BLaER1 treated with 17β-estradiol and CSF1 and Interleukin-3, amounts not matched to agents 10 nM and 100 nM (cell line): ENCODE results near the gene PLEKHG1.

ENCODE experiments used
- H3K27ac ChIP-seq, 11 experiments: shearing (Covaris generic); formaldehyde crosslinking; 2 replicates each; pipeline ENCODE4 v1.8.1; 2022
- H3K27me3 ChIP-seq, 11 experiments: shearing (Covaris generic); formaldehyde crosslinking; 2 replicates each; pipeline ENCODE4 v1.8.1; 2022
- H3K36me3 ChIP-seq, 11 experiments: shearing (Covaris generic); formaldehyde crosslinking; 2 replicates each; pipeline ENCODE4 v1.8.1; 2022
- H3K4me1 ChIP-seq, 10 experiments: shearing (Covaris generic); formaldehyde crosslinking; 2 replicates each; pipeline ENCODE4 v1.8.1; 2022
- H3K4me2 ChIP-seq, 11 experiments: shearing (Covaris generic); formaldehyde crosslinking; 2 replicates each; pipeline ENCODE4 v1.8.1; 2022
- H3K4me3 ChIP-seq, 10 experiments: shearing (Covaris generic); formaldehyde crosslinking; 2 replicates each; pipeline ENCODE4 v1.8.1; 2022
- H3K9ac ChIP-seq, 11 experiments: shearing (Covaris generic); formaldehyde crosslinking; 2 replicates each; pipeline ENCODE4 v1.8.1; 2022
- H3K9me3 ChIP-seq, 11 experiments: shearing (Covaris generic); formaldehyde crosslinking; replicated peaks in 1 of 11; 2 replicates each; pipeline ENCODE4 v1.8.1; 2022
- H4K20me1 ChIP-seq, 11 experiments: shearing (Covaris generic); formaldehyde crosslinking; 2 replicates each; pipeline ENCODE4 v1.8.1; 2022
- Cebpa-rat ChIP-seq, 11 experiments: shearing (Covaris generic); IDR thresholded peaks; 2 replicates each; pipeline ENCODE4 v1.8.1; 2022

The PLEKHG1 gene

GRCh38 chr6:150567823-150568383, 31.8 kb upstream of the PLEKHG1 start:
- no peak overlapping the region for H3K4me3 ChIP-seq
- H3K27me3 ChIP-seq = peaks cover 0 to 31% (median 0%) of the 10 kb centered on the region in 11 experiments; a peak in 6 of 22 replicates

GRCh38 chr6:150568560-150568959, 31.1 kb upstream of the PLEKHG1 start:
- H3K27me3 ChIP-seq = peaks cover 0 to 38% (median 0%) of the 10 kb centered on the region in 11 experiments; a peak in 7 of 22 replicates
- TF ChIP-seq Cebpa-rat (IDR thresholded peaks at IDR 0.05) = no peak
- no peak overlapping the region for H3K4me3 ChIP-seq
- H3K27ac ChIP-seq = no peak overlapping the region
- H3K4me2 ChIP-seq = no peak overlapping the region
- no peak overlapping the region for H3K9ac ChIP-seq
- H3K4me1 ChIP-seq = peaks cover 0 to 5% (median 0%) of the 10 kb centered on the region in 10 experiments; a peak in 2 of 20 replicates
- peaks cover 0 to 7% (median 0%) of the 10 kb centered on the region in 11 experiments; a peak in 2 of 22 replicates for H4K20me1 ChIP-seq
- H3K9me3 ChIP-seq = no peaks in the 10 kb centered on the region
- H3K36me3 ChIP-seq = no peaks in the 10 kb centered on the region

More at GRCh38 chr6:150567823-150568383, 31.8 kb upstream of the PLEKHG1 start:
- TF ChIP-seq Cebpa-rat (IDR thresholded peaks at IDR 0.05) = no peak
- H3K9ac ChIP-seq = no peak overlapping the region
- H3K27ac ChIP-seq = no peak overlapping the region
- peaks cover 0 to 4% (median 0%) of the 10 kb centered on the region in 10 experiments; a peak in 2 of 20 replicates for H3K4me1 ChIP-seq
- no peaks in the 10 kb centered on the region for H3K36me3 ChIP-seq
- H4K20me1 ChIP-seq = 0 out of 22 replicates have a peak, but pooled peaks cover 0 to under 1% (median 0%) of the 10 kb centered on the region in 11 experiments
- H3K4me2 ChIP-seq = no peak overlapping the region
- H3K9me3 ChIP-seq = no peaks in the 10 kb centered on the region

- Histone ChIP-seq H3K36me3 (no peaks in the 10 kb centered on the region), H3K4me3 (no peak overlapping the region), H3K9me3 (no peaks in the 10 kb centered on the region), H4K20me1 (peaks cover 0 to 9% (median 0%) of the 10 kb centered on the region in 11 experiments; a peak in 2 of 22 replicates), H3K27me3 (peaks cover 0 to 44% (median 0%) of the 10 kb centered on the region in 11 experiments; a peak in 7 of 22 replicates), H3K4me2 (no peak overlapping the region), H3K27ac (no peak overlapping the region), H3K4me1 (peaks cover 2 to 7% (median 2%) of the 10 kb centered on the region in 10 experiments; a peak in 19 of 20 replicates), H3K9ac (no peak overlapping the region)
- no peak for TF ChIP-seq Cebpa-rat (IDR thresholded peaks at IDR 0.05)
These were observed 30.5 kb upstream of the PLEKHG1 start for GRCh38 chr6:150569161-150569560.

- no peak overlapping the region for H3K4me3 ChIP-seq
- H3K27ac ChIP-seq = no peak overlapping the region
- H3K9me3 ChIP-seq = no peaks in the 10 kb centered on the region
- H3K4me1 ChIP-seq = peaks cover 9 to 15% (median 10%) of the 10 kb centered on the region in 10 experiments; a peak in 19 of 20 replicates
- H4K20me1 ChIP-seq = peaks cover 0 to 17% (median 0%) of the 10 kb centered on the region in 11 experiments; a peak in 3 of 22 replicates
- H3K9ac ChIP-seq = no peak overlapping the region
- H3K4me2 ChIP-seq = no peak overlapping the region; a peak in 1 of 22 replicates
- no peaks in the 10 kb centered on the region for H3K36me3 ChIP-seq
- peaks cover 0 to 75% (median 0%) of the 10 kb centered on the region in 11 experiments; a peak in 7 of 22 replicates for H3K27me3 ChIP-seq
- TF ChIP-seq Cebpa-rat (IDR thresholded peaks at IDR 0.05) = no peak
These were observed 26.5 kb upstream of the PLEKHG1 start for GRCh38 chr6:150573041-150573681.

GRCh38 chr6:150575836-150576235, 23.8 kb upstream of the PLEKHG1 start:
- H3K36me3 ChIP-seq = no peaks in the 10 kb centered on the region
- no peak overlapping the region for H3K9ac ChIP-seq
- H3K27ac ChIP-seq = no peak overlapping the region
- no peak overlapping the region for H3K4me3 ChIP-seq
- H3K4me1 ChIP-seq = peaks cover 9 to 15% (median 10%) of the 10 kb centered on the region in 10 experiments; a peak in 19 of 20 replicates
- H4K20me1 ChIP-seq = peaks cover 0 to 17% (median 0%) of the 10 kb centered on the region in 11 experiments; a peak in 3 of 22 replicates
- H3K4me2 ChIP-seq = no peak overlapping the region
- no peak for TF ChIP-seq Cebpa-rat (IDR thresholded peaks at IDR 0.05)
- no peaks in the 10 kb centered on the region for H3K9me3 ChIP-seq
- H3K27me3 ChIP-seq = peaks cover 0 to 70% (median 0%) of the 10 kb centered on the region in 11 experiments; a peak in 7 of 22 replicates

GRCh38 chr6:150576651-150577226, 22.9 kb upstream of the PLEKHG1 start:
- H3K4me2 ChIP-seq = no peak overlapping the region
- H3K4me3 ChIP-seq = no peak overlapping the region
- TF ChIP-seq Cebpa-rat (IDR thresholded peaks at IDR 0.05) = no peak
- H3K27ac ChIP-seq = no peak overlapping the region
- peaks cover 9 to 15% (median 11%) of the 10 kb centered on the region in 10 experiments; a peak in 19 of 20 replicates for H3K4me1 ChIP-seq
- peaks cover 0 to 17% (median 0%) of the 10 kb centered on the region in 11 experiments; a peak in 3 of 22 replicates for H4K20me1 ChIP-seq
- H3K36me3 ChIP-seq = no peaks in the 10 kb centered on the region
- H3K27me3 ChIP-seq = peaks cover 0 to 66% (median 0%) of the 10 kb centered on the region in 11 experiments; a peak in 7 of 22 replicates
- no peaks in the 10 kb centered on the region for H3K9me3 ChIP-seq
- no peak overlapping the region for H3K9ac ChIP-seq

- no peak for TF ChIP-seq Cebpa-rat (IDR thresholded peaks at IDR 0.05)
These were observed 20.1 kb upstream of the PLEKHG1 start for GRCh38 chr6:150579611-150580010.

GRCh38 chr6:150580489-150580888, 19.2 kb upstream of the PLEKHG1 start:
- no peak overlapping the region for H3K27ac ChIP-seq
- H3K9me3 ChIP-seq = no peaks in the 10 kb centered on the region
- TF ChIP-seq Cebpa-rat (IDR thresholded peaks at IDR 0.05) = no peak
- H4K20me1 ChIP-seq = peaks cover 0 to 5% (median 0%) of the 10 kb centered on the region in 11 experiments; a peak in 2 of 22 replicates
- no peaks in the 10 kb centered on the region for H3K36me3 ChIP-seq
- H3K4me1 ChIP-seq = peaks cover 0 to 10% (median 1%) of the 10 kb centered on the region in 10 experiments; a peak in 6 of 20 replicates
- H3K4me3 ChIP-seq = no peak overlapping the region
- no peak overlapping the region for H3K9ac ChIP-seq
- no peak overlapping the region for H3K4me2 ChIP-seq
- H3K27me3 ChIP-seq = peaks cover 0 to 47% (median 0%) of the 10 kb centered on the region in 11 experiments; a peak in 6 of 22 replicates

More at GRCh38 chr6:150579611-150580010, 20.1 kb upstream of the PLEKHG1 start:
- Histone ChIP-seq H3K4me2 (no peak overlapping the region), H3K27ac (no peak overlapping the region), H3K36me3 (no peaks in the 10 kb centered on the region), H4K20me1 (peaks cover 0 to 9% (median 0%) of the 10 kb centered on the region in 11 experiments; a peak in 2 of 22 replicates), H3K4me3 (no peak overlapping the region), H3K9me3 (no peaks in the 10 kb centered on the region), H3K27me3 (peaks cover 0 to 55% (median 0%) of the 10 kb centered on the region in 11 experiments; a peak in 6 of 22 replicates), H3K4me1 (peaks cover 3 to 15% (median 5%) of the 10 kb centered on the region in 10 experiments), H3K9ac (no peak overlapping the region)

- TF ChIP-seq Cebpa-rat (IDR thresholded peaks at IDR 0.05) = no peak
- H3K4me2 ChIP-seq = no peak overlapping the region
- H3K9ac ChIP-seq = no peak overlapping the region
- H3K4me3 ChIP-seq = no peak overlapping the region
- H3K9me3 ChIP-seq = no peaks in the 10 kb centered on the region
- H3K4me1 ChIP-seq = peaks cover 0 to 10% (median 3%) of the 10 kb centered on the region in 10 experiments; a peak in 10 of 20 replicates
- no peaks in the 10 kb centered on the region; a peak in 1 of 22 replicates for H4K20me1 ChIP-seq
- H3K27me3 ChIP-seq = peaks cover 0 to 17% (median 0%) of the 10 kb centered on the region in 11 experiments; a peak in 3 of 22 replicates
- H3K36me3 ChIP-seq = no peaks in the 10 kb centered on the region
- no peak overlapping the region for H3K27ac ChIP-seq
These were observed 15.6 kb upstream of the PLEKHG1 start for GRCh38 chr6:150584065-150584464.
